B cell (primary cell): ENCODE results near the gene WDR27. TPM values are rescaled to one million over a fixed set of nuclear protein-coding genes. Genes with fewer than 3 reads are reported as not detected.

Experiments
- ATAC-seq: fragments of 200-7000 bp; cut with Tn5 transposase; one replicate; pipeline ENCODE4 v1.10.0; 2021; ENCODE audit warnings: low read depth, mild to moderate bottlenecking, moderate number of reproducible peaks, moderate library complexity
- CTCF ChIA-PET: fragments of 350-600 bp; sonication (Branson Sonifier 250); formaldehyde crosslinking; loops from one replicate; lab custom pipeline; 2021; ENCODE audit warnings: antibody characterized with exemption, inconsistent platforms; lab: Charles Lee
- POLR2A ChIA-PET: fragments of 350-600 bp; sonication (Branson Sonifier 250); formaldehyde crosslinking; loops from one replicate; lab custom pipeline; 2021; ENCODE audit warnings: antibody characterized with exemption; lab: Charles Lee
- DNase-seq: peaks from one replicate; pipeline ENCODE4 v3.0.0; 2013
- H2AFZ ChIP-seq: 2 replicates; pipeline ENCODE4 v1.6.1; 2012; ENCODE audit warnings: mild to moderate bottlenecking, low read depth, low read length; ENCODE audit not compliant: insufficient read depth, poor library complexity, severe bottlenecking
- H3K27ac ChIP-seq, 2 donors: 1 replicate in 1 of 2; 2 replicates in 1 of 2; pipeline ENCODE4 v1.5.1; 2012 to 2013; ENCODE audit warnings: low read length in 2 of 2, mild to moderate bottlenecking in 2 of 2, moderate library complexity in 1 of 2
- H3K27me3 ChIP-seq, 4 experiments: fragments of 200-600 bp in 1 of 4; sonication (generic) in 1 of 4; replicated peaks in 1 of 4; 1 replicate in 2 of 4; 2 replicates in 2 of 4; pipeline versions ENCODE4 v1.6.1 to v1.7.0; 2013 to 2016; ENCODE audit warnings: low read length in 3 of 4, mild to moderate bottlenecking in 2 of 4, mixed read lengths in 1 of 4, moderate library complexity in 1 of 4; ENCODE audit not compliant: insufficient read depth in 4 of 4, control insufficient read depth in 3 of 4; ENCODE audit errors: control extremely low read depth in 1 of 4
- H3K36me3 ChIP-seq, 2 experiments: replicated peaks in 1 of 2; 1 replicate in 1 of 2; 2 replicates in 1 of 2; pipeline versions ENCODE4 v1.6.1 to v1.7.1; 2013; ENCODE audit warnings: low read length in 1 of 2; ENCODE audit not compliant: insufficient read depth in 2 of 2, control insufficient read depth in 1 of 2; ENCODE audit errors: control extremely low read depth in 1 of 2, extremely low read depth in 1 of 2
- H3K4me1 ChIP-seq, 2 donors: fragments of 200-600 bp in 1 of 2; sonication (generic) in 1 of 2; 1 replicate in 1 of 2; 2 replicates in 1 of 2; pipeline versions ENCODE4 v1.5.1 to v1.6.1; 2013 to 2017; ENCODE audit warnings: low read length in 2 of 2; ENCODE audit not compliant: control insufficient read depth in 2 of 2, insufficient read depth in 2 of 2
- H3K4me2 ChIP-seq: replicated peaks from 2 replicates; pipeline ENCODE3; 2012; ENCODE audit warnings: mild to moderate bottlenecking, low read depth, low read length; ENCODE audit not compliant: poor library complexity, severe bottlenecking
- H3K4me3 ChIP-seq, 5 experiments: fragments of 200-600 bp in 1 of 5; sonication (generic) in 1 of 5; 1 replicate in 3 of 5; 2 replicates in 2 of 5; pipeline versions ENCODE4 v1.5.1 to v1.7.0; 2011 to 2016; ENCODE audit warnings: low read length in 4 of 5, mild to moderate bottlenecking in 4 of 5, low read depth in 2 of 5, control low read depth in 1 of 5, moderate library complexity in 1 of 5; ENCODE audit not compliant: insufficient read depth in 1 of 5; ENCODE audit errors: control extremely low read depth in 1 of 5, extremely low read depth in 1 of 5
- H3K79me2 ChIP-seq: fragments of 200-600 bp; sonication (generic); one replicate; pipeline ENCODE4 v1.6.0; 2016; ENCODE audit warnings: low read length; ENCODE audit not compliant: control insufficient read depth, insufficient read depth
- H3K9ac ChIP-seq: fragments of 200-600 bp; sonication (generic); 2 replicates; pipeline ENCODE4 v1.6.1; 2017; ENCODE audit warnings: mild to moderate bottlenecking, low read length, moderate library complexity
- H3K9me3 ChIP-seq, 3 donors: one replicate each; pipeline versions ENCODE4 v1.6.1 to v1.7.1; 2013; ENCODE audit warnings: low read length in 2 of 3; ENCODE audit not compliant: control insufficient read depth in 2 of 3, insufficient read depth in 1 of 3; ENCODE audit errors: control extremely low read depth in 1 of 3
- H4K20me1 ChIP-seq: 2 replicates; pipeline ENCODE4 v1.6.0; 2012; ENCODE audit warnings: mild to moderate bottlenecking, low read length; ENCODE audit not compliant: insufficient read depth, control insufficient read depth, poor library complexity, severe bottlenecking
- H3K27ac Mint-ChIP-seq: one replicate; pipeline ENCODE4 v1.8.0; 2021; ENCODE audit warnings: mixed read lengths
- H3K27me3 Mint-ChIP-seq: one replicate; pipeline ENCODE4 v1.8.0; 2021; ENCODE audit warnings: mixed read lengths
- H3K4me1 Mint-ChIP-seq: one replicate; pipeline ENCODE4 v1.8.0; 2021; ENCODE audit warnings: mixed read lengths
- H3K4me3 Mint-ChIP-seq: one replicate; pipeline ENCODE4 v1.8.0; 2021; ENCODE audit warnings: mixed read lengths
- H3K9me3 Mint-ChIP-seq: one replicate; pipeline ENCODE4 v1.8.0; 2022; ENCODE audit warnings: mixed read lengths; ENCODE audit not compliant: insufficient read depth
- CTCF ChIP-seq: fragments of 200-600 bp; IDR thresholded peaks from one replicate; pipeline ENCODE4 v1.8.0; 2022; ENCODE audit warnings: antibody characterized with exemption, mild to moderate bottlenecking
- EZH2 ChIP-seq: IDR thresholded peaks from 2 replicates; pipeline ENCODE4 v1.6.1; 2012; ENCODE audit warnings: borderline replicate concordance, low read depth, mild to moderate bottlenecking, moderate library complexity, low read length; ENCODE audit not compliant: insufficient read depth, poor library complexity, severe bottlenecking
- WGBS: methylation state at CpG from one replicate; pipeline ENCODE4 v1.1.5; 2013; ENCODE audit warnings: missing lambda C conversion rate; ENCODE audit not compliant: insufficient coverage; 5-methylcytosine and 5-hydroxymethylcytosine counted together
- intact Hi-C: fragments of 100-400 bp; cut with micrococcal nuclease; formaldehyde crosslinking; loops from one replicate; pipeline ENCODE4 v1.10.0; 2022
- polyA plus RNA-seq: library from polyadenylated mRNA; depleted of rRNA; stranded (reverse); fragments of >200 nt; gene quantifications from 2 replicates; pipeline ENCODE4 v1.2.3, GENCODE V29; 2012
- total RNA-seq, 2 donors: library from RNA; stranded (reverse); fragments of 120-200 nt in 1 of 2; gene quantifications; 1 replicate in 1 of 2; 2 replicates in 1 of 2; pipeline versions ENCODE4 v1.2.3 to v1.2.4, GENCODE V29; 2013 to 2022

WDR27 gene
- total and polyA plus RNA-seq, 2 donors (not counting 1 experiment from before 2014, with no cell fraction given): 64.3 to 86.3 TPM

- Histone ChIP-seq H3K27me3 (no peaks in the 10 kb centered on the region), H3K4me1 (peaks cover 6 to 9% of the 10 kb centered on the region in 2 donors), H3K9ac (no peak overlapping the region), H4K20me1 (no peaks in the 10 kb centered on the region), H3K4me2 (no peak overlapping the region), H3K79me2 (no peaks in the 10 kb centered on the region), H3K36me3 (no peaks in the 10 kb centered on the region), H3K4me3 (no peak overlapping the region), H3K27ac (no peak overlapping the region), H3K9me3 (peaks cover 0 to 13% (median 0%) of the 10 kb centered on the region in 3 donors), H2AFZ (no peak overlapping the region)
- peaks cover 8% of the 10 kb centered on the region for H3K9me3 Mint-ChIP-seq
- intact Hi-C loops: no loop called here
- no peak for TF ChIP-seq EZH2
- TF ChIP-seq CTCF: no peak
- ChIA-PET CTCF (no interaction called here), POLR2A (no interaction called here)
- H3K27ac Mint-ChIP-seq: no peak overlapping the region
- no peaks in the 10 kb centered on the region for H3K27me3 Mint-ChIP-seq
- ATAC-seq (no peak), DNase-seq (no peak)
- WGBS: no CpG with 5 or more reads among the region's 1 CpG
- no peak overlapping the region for H3K4me3 Mint-ChIP-seq
- H3K4me1 Mint-ChIP-seq: peaks cover 8% of the 10 kb centered on the region
Measured at GRCh38 chr6:169561665-169562064, 140.2 kb downstream of the WDR27 start.

GRCh38 chr6:169559592-169559991, 142.2 kb downstream of the WDR27 start:
- no peaks in the 10 kb centered on the region for H3K27me3 Mint-ChIP-seq
- Histone ChIP-seq H3K27me3 (no peaks in the 10 kb centered on the region), H3K4me3 (no peak overlapping the region), H3K79me2 (no peaks in the 10 kb centered on the region), H4K20me1 (no peaks in the 10 kb centered on the region), H3K4me1 (peaks cover 11 to 18% of the 10 kb centered on the region in 2 donors), H3K9me3 (peaks cover 0 to 16% (median 0%) of the 10 kb centered on the region in 3 donors), H3K36me3 (no peaks in the 10 kb centered on the region), H3K27ac (no peak overlapping the region), H3K9ac (no peak overlapping the region), H3K4me2 (no peak overlapping the region), H2AFZ (no peak overlapping the region)
- no peak for DNase-seq
- TF ChIP-seq CTCF (no peak), EZH2 (no peak)
- H3K27ac Mint-ChIP-seq: no peak overlapping the region
- H3K4me1 Mint-ChIP-seq: peaks cover 16% of the 10 kb centered on the region
- 99% methylated on average over 8 of the region's 10 CpGs for WGBS
- H3K9me3 Mint-ChIP-seq: peaks cover 8% of the 10 kb centered on the region
- CTCF ChIA-PET: no interaction called here
- intact Hi-C loops: no loop called here
- POLR2A ChIA-PET: no interaction called here
- no peak overlapping the region for H3K4me3 Mint-ChIP-seq
- ATAC-seq: no peak
